ENCODE data around the gene TNFAIP8L3. TPM values are rescaled to one million over a fixed set of nuclear protein-coding genes. Genes with fewer than 3 reads are reported as not detected.

The TNFAIP8L3 gene
- total RNA-seq, 1 donor from 2014 or later, result 19.1 TPM

DNA sequence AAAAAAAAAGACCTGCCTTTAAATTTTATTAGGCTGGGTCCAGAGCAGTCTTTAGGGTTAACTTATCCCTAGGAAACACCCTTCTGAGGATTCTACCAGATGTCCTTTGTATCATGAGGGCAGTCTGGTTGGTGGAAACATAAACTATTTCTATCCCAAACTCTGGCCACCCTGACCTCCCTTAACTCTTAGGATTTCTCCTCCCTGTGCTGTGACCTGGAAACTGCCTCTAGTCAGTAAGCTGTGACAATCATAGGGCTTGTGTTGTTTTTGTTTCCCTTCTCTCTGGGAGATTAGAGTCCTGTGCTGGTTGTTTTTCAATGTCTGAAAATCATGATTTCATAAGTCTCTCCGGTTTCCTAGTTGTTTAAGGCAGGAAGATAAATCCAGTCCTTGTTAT, 78.1 kb downstream of the TNFAIP8L3 start:
- DNase-seq (ENCODE audit: extremely low read depth, low read depth, low spot score), result no peak

DNA sequence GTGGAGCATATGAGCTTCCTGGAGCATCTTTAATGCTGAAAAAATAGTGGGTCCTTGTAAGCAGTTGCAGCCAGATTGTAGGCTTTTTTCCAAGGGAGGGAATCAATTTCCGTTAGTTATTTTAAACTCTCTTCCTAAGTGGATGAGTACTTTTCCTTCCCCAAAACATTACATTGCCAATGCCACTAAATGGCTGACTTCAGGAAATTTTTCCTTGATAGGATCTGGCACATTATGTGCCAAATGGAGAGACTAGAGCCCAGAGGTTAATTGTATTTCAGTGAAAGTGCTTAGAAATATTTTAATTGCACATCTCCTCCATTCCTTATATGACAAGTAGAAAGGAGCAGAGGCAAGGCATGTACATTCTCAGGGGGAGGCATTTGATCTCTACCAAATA, 83.5 kb downstream of the TNFAIP8L3 start:
- no peak for DNase-seq (ENCODE audit: extremely low read depth, low read depth, low spot score)

DNA sequence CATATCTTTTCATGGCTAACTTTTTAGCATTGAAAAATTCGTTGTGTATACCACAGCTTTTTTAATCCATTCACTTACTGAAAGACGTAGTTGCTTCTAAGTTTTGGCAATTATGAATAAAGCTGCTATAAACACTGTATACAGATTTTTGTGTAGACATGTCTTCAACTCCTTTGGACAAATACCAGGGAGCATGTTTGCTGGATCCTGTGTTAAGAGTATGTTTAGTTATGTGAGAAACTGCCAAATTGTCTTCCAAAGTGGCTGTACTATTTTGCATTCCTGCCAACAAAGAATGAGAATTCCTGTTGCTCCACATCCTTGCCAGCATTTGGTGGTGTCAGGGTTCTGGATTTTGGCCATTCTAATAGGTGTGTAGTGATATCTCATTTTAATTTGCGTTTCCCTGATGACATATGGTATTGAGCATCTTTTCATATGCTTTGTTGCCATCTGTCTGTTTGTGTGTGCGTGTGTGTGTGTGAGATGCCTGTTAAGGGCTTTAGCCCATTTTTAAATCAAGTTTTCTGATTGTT, 87.5 kb downstream of the TNFAIP8L3 start:
- no peak for DNase-seq (ENCODE audit: extremely low read depth, low read depth, low spot score)

Other genes starting within 250 kb of the TNFAIP8L3 start
- gene AP4E1, start 186.2 kb downstream of the TNFAIP8L3 start, total RNA-seq, result 4.7 and 5.7 TPM in 2 replicates
- not detected in 2 replicates for gene CYP19A1, start 243.7 kb upstream of the TNFAIP8L3 start, total RNA-seq
- gene GLDN, start 246.7 kb upstream of the TNFAIP8L3 start, total RNA-seq, result not detected in 2 replicates

Data from glomerular endothelial cell (primary cell).